ENCODE data around the gene TRPC4. TPM values are rescaled to one million over a fixed set of nuclear protein-coding genes. Genes with fewer than 3 reads are reported as not detected.
A peak's percentile ranks its signal among the peaks of the same experiment; 100 is the strongest.

The TRPC4 gene
- total RNA-seq, 1 experiment from 2014 or later: 19.0 TPM

DNA sequence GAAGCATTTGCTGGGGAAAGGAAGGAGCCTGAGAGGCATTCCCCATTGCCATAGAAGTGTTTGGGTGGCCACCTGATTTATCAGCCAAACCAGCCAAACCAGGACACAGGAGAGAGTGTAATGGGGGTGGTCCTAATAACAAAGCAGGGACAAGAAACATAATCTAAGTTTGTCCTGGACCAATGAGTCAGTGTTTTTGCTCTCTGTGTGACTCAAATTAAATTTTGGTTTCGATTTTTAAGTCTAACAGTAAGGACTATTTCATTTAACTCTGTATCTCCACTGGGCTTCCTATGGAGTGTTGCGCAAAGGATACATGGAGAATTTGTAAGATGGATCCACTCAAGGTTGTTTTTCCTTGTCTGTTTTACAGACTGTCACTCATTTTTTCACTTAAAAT lies 19.5 kb upstream of the TRPC4 start:
- H3K18ac ChIP-seq (ENCODE audit: insufficient read length, low read depth, low read length): no peak overlapping the region
- no peaks in the 10 kb centered on the region; the same call in 1 of the 2 replicates for H3K4me1 ChIP-seq (ENCODE audit: insufficient read depth, low read length)
- no peak overlapping the region for H2BK20ac ChIP-seq (ENCODE audit: low read depth, low read length, poor library complexity, severe bottlenecking)
- no peak overlapping the region for H3K14ac ChIP-seq (ENCODE audit: insufficient read depth, low read length)
- H3T11ph ChIP-seq (ENCODE audit: low read length): no peak overlapping the region
- no peaks in the 10 kb centered on the region for H3K79me1 ChIP-seq (ENCODE audit: insufficient read depth, low read depth, low read length, poor library complexity, severe bottlenecking)
- H3K9me3 Mint-ChIP-seq: no peaks in the 10 kb centered on the region
- H3K9ac ChIP-seq (ENCODE audit: extremely low read depth, insufficient read length, low read length): no peak overlapping the region
- no peak overlapping the region for H4K5ac ChIP-seq (ENCODE audit: insufficient read length, low read depth, low read length)
- no peaks in the 10 kb centered on the region for H3K36me3 Mint-ChIP-seq (ENCODE audit: insufficient read depth in 1 of 3, low read depth in 3 of 3)
- no peak overlapping the region for H2AK5ac ChIP-seq (ENCODE audit: insufficient read length, low read length)
- H3K27me3 ChIP-seq (ENCODE audit: insufficient read depth, low read length): no peaks in the 10 kb centered on the region
- TF ChIP-seq, protein P1, sequence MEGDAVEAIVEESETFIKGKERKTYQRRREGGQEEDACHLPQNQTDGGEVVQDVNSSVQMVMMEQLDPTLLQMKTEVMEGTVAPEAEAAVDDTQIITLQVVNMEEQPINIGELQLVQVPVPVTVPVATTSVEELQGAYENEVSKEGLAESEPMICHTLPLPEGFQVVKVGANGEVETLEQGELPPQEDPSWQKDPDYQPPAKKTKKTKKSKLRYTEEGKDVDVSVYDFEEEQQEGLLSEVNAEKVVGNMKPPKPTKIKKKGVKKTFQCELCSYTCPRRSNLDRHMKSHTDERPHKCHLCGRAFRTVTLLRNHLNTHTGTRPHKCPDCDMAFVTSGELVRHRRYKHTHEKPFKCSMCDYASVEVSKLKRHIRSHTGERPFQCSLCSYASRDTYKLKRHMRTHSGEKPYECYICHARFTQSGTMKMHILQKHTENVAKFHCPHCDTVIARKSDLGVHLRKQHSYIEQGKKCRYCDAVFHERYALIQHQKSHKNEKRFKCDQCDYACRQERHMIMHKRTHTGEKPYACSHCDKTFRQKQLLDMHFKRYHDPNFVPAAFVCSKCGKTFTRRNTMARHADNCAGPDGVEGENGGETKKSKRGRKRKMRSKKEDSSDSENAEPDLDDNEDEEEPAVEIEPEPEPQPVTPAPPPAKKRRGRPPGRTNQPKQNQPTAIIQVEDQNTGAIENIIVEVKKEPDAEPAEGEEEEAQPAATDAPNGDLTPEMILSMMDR (conservative IDR thresholded peaks at IDR 0.05): no peak
- no peaks in the 10 kb centered on the region for H4K20me1 ChIP-seq (ENCODE audit: control insufficient read depth, insufficient read depth, insufficient read length)
- H3K4me1 Mint-ChIP-seq: peaks cover 6% of the 10 kb centered on the region in 2 experiments; a peak in 2 of 4 replicates
- DNase-seq: no peak
- no peaks in the 10 kb centered on the region for H3K27me3 Mint-ChIP-seq (ENCODE audit: low read depth)
- H3K9me3 ChIP-seq (ENCODE audit: control insufficient read depth, low read depth, low read length): no peaks in the 10 kb centered on the region
- WGBS (ENCODE audit: extremely low coverage, insufficient read length, low lambda C conversion rate): no CpG with 5 or more reads among the region's 2 CpGs
- H4K8ac ChIP-seq (replicated peaks; ENCODE audit: insufficient read length, low read depth, low read length): no peak overlapping the region
- peak overlapping the region in 1 of 3 experiments; percentile 54; a peak in 1 of 7 replicates for H3K27ac Mint-ChIP-seq
- no peak overlapping the region for H2BK5ac ChIP-seq (ENCODE audit: insufficient read length, low read length)
- no peak overlapping the region for H3K23ac ChIP-seq (ENCODE audit: insufficient read length, low read depth, low read length)
- no peak overlapping the region for H3K4me2 ChIP-seq (ENCODE audit: insufficient read depth, insufficient read length, low read length)
- H2BK15ac ChIP-seq (ENCODE audit: low read depth, low read length): no peak overlapping the region
- H3K4ac ChIP-seq (ENCODE audit: low read depth, low read length): no peak overlapping the region
- no peak overlapping the region for H2BK12ac ChIP-seq (ENCODE audit: insufficient read length, low read depth, low read length)
- no peaks in the 10 kb centered on the region for H3K23me2 ChIP-seq (ENCODE audit: insufficient read length, low read depth, low read length, poor library complexity, severe bottlenecking)
- no peaks in the 10 kb centered on the region for H3K79me2 ChIP-seq (ENCODE audit: insufficient read depth, low read length)
- H4K91ac ChIP-seq (ENCODE audit: insufficient read length, low read depth, low read length): no peak overlapping the region
- no peak overlapping the region for H3K56ac ChIP-seq (ENCODE audit: insufficient read length, low read depth, low read length)
- no peak overlapping the region for H3K27ac ChIP-seq (ENCODE audit: insufficient read length, low read depth, low read length)
- no peak overlapping the region for H2AFZ ChIP-seq (ENCODE audit: low read length)
- no peak overlapping the region for H3K4me3 Mint-ChIP-seq
- H2BK120ac ChIP-seq (ENCODE audit: low read depth, low read length, poor library complexity, severe bottlenecking): no peak overlapping the region

Data from H9 (cell line).